Measurements from ENCODE around the gene USP13.

The USP13 gene

GRCh38 chr3:179801856-179802255, 149.0 kb downstream of the USP13 start:
- no peak for FAIRE-seq

GRCh38 chr3:179806177-179806576, 153.3 kb downstream of the USP13 start:
- FAIRE-seq: no peak

- FAIRE-seq: no peak
These were observed 154.7 kb downstream of the USP13 start for GRCh38 chr3:179807588-179807987.

- FAIRE-seq: no peak
These were observed 156.8 kb downstream of the USP13 start for GRCh38 chr3:179809639-179810038.

GRCh38 chr3:179811321-179812095, 158.7 kb downstream of the USP13 start:
- FAIRE-seq: no peak

GRCh38 chr3:179812096-179812382, 159.2 kb downstream of the USP13 start:
- no peak for FAIRE-seq

- no peak for FAIRE-seq
These were observed 166.5 kb downstream of the USP13 start for GRCh38 chr3:179819379-179819778.

GRCh38 chr3:179822296-179822695, 169.5 kb downstream of the USP13 start:
- FAIRE-seq: no peak

GRCh38 chr3:179825527-179826246, 172.8 kb downstream of the USP13 start:
- FAIRE-seq: no peak

- FAIRE-seq: no peak
These were observed 173.4 kb downstream of the USP13 start for GRCh38 chr3:179826247-179826637.

- no peak for FAIRE-seq
These were observed 175.9 kb downstream of the USP13 start for GRCh38 chr3:179828738-179829137.

GRCh38 chr3:179829401-179829800, 176.6 kb downstream of the USP13 start:
- FAIRE-seq: no peak

- FAIRE-seq: no peak
These were observed 179.6 kb downstream of the USP13 start for GRCh38 chr3:179832333-179832854.

- no peak for FAIRE-seq
These were observed 180.5 kb downstream of the USP13 start for GRCh38 chr3:179833294-179833693.

- no peak for FAIRE-seq
These were observed 184.5 kb downstream of the USP13 start for GRCh38 chr3:179837374-179837773.

Measured in colon (tissue), 2 donors.